Mesenchymal stem cell (in vitro differentiated cells and primary cell): ENCODE results near the gene INO80B.

Experiments
- DNase-seq: peaks from one replicate; pipeline ENCODE4 v3.0.0-alpha.2; 2013
- H2AFZ ChIP-seq: one replicate; pipeline ENCODE4 v1.6.1; 2013; ENCODE audit warnings: low read depth, mild to moderate bottlenecking, control low read depth, inconsistent platforms, low read length, moderate library complexity
- H2AK5ac ChIP-seq: 2 replicates; pipeline ENCODE4 v1.6.1; 2013; ENCODE audit warnings: low read length, moderate library complexity, mild to moderate bottlenecking, inconsistent platforms; ENCODE audit not compliant: severe bottlenecking
- H2BK120ac ChIP-seq: one replicate; pipeline ENCODE4 v1.6.1; 2013; ENCODE audit warnings: low read depth, mild to moderate bottlenecking, inconsistent platforms, low read length, moderate library complexity
- H2BK12ac ChIP-seq, 2 experiments: one replicate each; pipeline ENCODE4 v1.6.1; 2013; ENCODE audit warnings: inconsistent platforms in 2 of 2, low read length in 2 of 2, mild to moderate bottlenecking in 2 of 2, moderate library complexity in 2 of 2, control low read depth in 1 of 2
- H2BK15ac ChIP-seq: one replicate; pipeline ENCODE4 v1.6.1; 2013; ENCODE audit warnings: mild to moderate bottlenecking, low read depth, inconsistent platforms; ENCODE audit not compliant: poor library complexity, severe bottlenecking
- H2BK5ac ChIP-seq: 2 replicates; pipeline ENCODE4 v1.6.1; 2013; ENCODE audit warnings: low read depth, mild to moderate bottlenecking, low read length, control low read depth, inconsistent platforms; ENCODE audit not compliant: poor library complexity, severe bottlenecking
- H3K14ac ChIP-seq, 2 experiments: one replicate each; pipeline ENCODE4 v1.6.1; 2013; ENCODE audit warnings: inconsistent platforms in 2 of 2, low read length in 2 of 2, control low read depth in 1 of 2, mild to moderate bottlenecking in 1 of 2, moderate library complexity in 1 of 2
- H3K18ac ChIP-seq, 2 experiments: one replicate each; pipeline ENCODE4 v1.6.1; 2013; ENCODE audit warnings: inconsistent platforms in 2 of 2, low read length in 2 of 2, control low read depth in 1 of 2, low read depth in 1 of 2, mild to moderate bottlenecking in 1 of 2
- H3K23ac ChIP-seq, 2 experiments: one replicate each; pipeline ENCODE4 v1.6.1; 2013; ENCODE audit warnings: inconsistent platforms in 2 of 2, low read length in 2 of 2, mild to moderate bottlenecking in 2 of 2, moderate library complexity in 2 of 2, control low read depth in 1 of 2
- H3K27ac ChIP-seq: 2 replicates; pipeline ENCODE4 v1.5.1; 2013; ENCODE audit warnings: mild to moderate bottlenecking, moderate library complexity, low read length, control low read depth, inconsistent platforms; ENCODE audit not compliant: poor library complexity, severe bottlenecking
- H3K27me3 ChIP-seq, 2 experiments: 2 replicates each; pipeline versions ENCODE4 v1.6.1 to v1.7.0; 2013; ENCODE audit warnings: low read length in 2 of 2, mild to moderate bottlenecking in 2 of 2, moderate library complexity in 2 of 2, control low read depth in 1 of 2, inconsistent platforms in 1 of 2; ENCODE audit not compliant: control insufficient read depth in 1 of 2, insufficient read depth in 1 of 2
- H3K36me3 ChIP-seq, 2 experiments: 2 replicates each; pipeline versions ENCODE4 v1.6.1 to v1.7.0; 2013; ENCODE audit warnings: low read length in 2 of 2, control low read depth in 1 of 2, inconsistent platforms in 1 of 2, low read depth in 1 of 2, mild to moderate bottlenecking in 1 of 2; ENCODE audit not compliant: insufficient read depth in 2 of 2, control insufficient read depth in 1 of 2
- H3K4ac ChIP-seq, 2 experiments: one replicate each; pipeline ENCODE4 v1.6.1; 2013; ENCODE audit warnings: inconsistent platforms in 2 of 2, low read length in 2 of 2, mild to moderate bottlenecking in 2 of 2, moderate library complexity in 2 of 2, control low read depth in 1 of 2, low read depth in 1 of 2
- H3K4me1 ChIP-seq: 2 replicates; pipeline ENCODE4 v1.6.1; 2013; ENCODE audit warnings: low read depth, low read length, control low read depth; ENCODE audit not compliant: control insufficient read depth, insufficient read depth
- H3K4me2 ChIP-seq: 2 replicates; pipeline ENCODE4 v1.6.1; 2013; ENCODE audit warnings: low read length, mild to moderate bottlenecking, inconsistent platforms; ENCODE audit not compliant: poor library complexity, severe bottlenecking
- H3K4me3 ChIP-seq, 2 experiments: 2 replicates each; pipeline versions ENCODE4 v1.5.1 to v1.7.0; 2013; ENCODE audit warnings: low read length in 2 of 2, mild to moderate bottlenecking in 2 of 2, control low read depth in 1 of 2, low read depth in 1 of 2; ENCODE audit not compliant: insufficient read depth in 1 of 2
- H3K79me1 ChIP-seq: replicated peaks from 2 replicates; pipeline ENCODE4 v1.6.1; 2013; ENCODE audit warnings: mild to moderate bottlenecking, control low read depth, low read length, inconsistent platforms; ENCODE audit not compliant: poor library complexity, severe bottlenecking
- H3K9ac ChIP-seq: 2 replicates; pipeline ENCODE4 v1.7.0; 2013; ENCODE audit warnings: mild to moderate bottlenecking, low read length, moderate library complexity
- H3K9me3 ChIP-seq: 2 replicates; pipeline ENCODE4 v1.7.0; 2013; ENCODE audit warnings: mild to moderate bottlenecking, low read length; ENCODE audit not compliant: control insufficient read depth
- H4K8ac ChIP-seq: one replicate; pipeline ENCODE4 v1.6.1; 2013; ENCODE audit warnings: inconsistent platforms, mild to moderate bottlenecking, low read length, moderate library complexity
- H4K91ac ChIP-seq: one replicate; pipeline ENCODE4 v1.6.1; 2013; ENCODE audit warnings: mild to moderate bottlenecking, low read length, inconsistent platforms
- WGBS: methylation state at CpG from one replicate; pipeline ENCODE4 v1.1.7; 2013; ENCODE audit warnings: mixed read lengths; 5-methylcytosine and 5-hydroxymethylcytosine counted together

The INO80B gene

GRCh38 chr2:74417197-74417596 lies 37.7 kb upstream of the INO80B start:
- Histone ChIP-seq H4K91ac (no peak overlapping the region), H3K9ac (no peak overlapping the region), H2AFZ (no peak overlapping the region), H3K18ac (no peak overlapping the region), H2AK5ac (no peak overlapping the region), H4K8ac (no peak overlapping the region), H3K4me3 (no peak overlapping the region), H3K9me3 (no peaks in the 10 kb centered on the region), H3K4me2 (no peak overlapping the region), H3K4ac (no peak overlapping the region), H3K23ac (no peak overlapping the region), H2BK12ac (no peak overlapping the region), H3K27ac (no peak overlapping the region), H3K14ac (no peak overlapping the region), H3K4me1 (peaks cover 7% of the 10 kb centered on the region), H3K36me3 (peaks cover 0 to 4% of the 10 kb centered on the region in 2 experiments), H2BK120ac (no peak overlapping the region), H3K79me1 (no peaks in the 10 kb centered on the region), H2BK5ac (no peak overlapping the region), H2BK15ac (no peak overlapping the region), H3K27me3 (no peaks in the 10 kb centered on the region)
- DNase-seq, result no peak
- 66% methylated on average over 3 of the region's 3 CpGs for WGBS

- Histone ChIP-seq H4K8ac (no peak overlapping the region), H2AK5ac (no peak overlapping the region), H2BK15ac (no peak overlapping the region), H3K79me1 (no peaks in the 10 kb centered on the region), H2BK120ac (no peak overlapping the region), H3K4me2 (no peak overlapping the region), H3K18ac (no peak overlapping the region), H3K4me1 (peaks cover 8% of the 10 kb centered on the region), H3K9ac (no peak overlapping the region), H4K91ac (no peak overlapping the region), H3K4me3 (no peak overlapping the region), H3K36me3 (peaks cover 0 to 4% of the 10 kb centered on the region in 2 experiments), H3K23ac (no peak overlapping the region), H3K9me3 (no peaks in the 10 kb centered on the region), H3K27me3 (no peaks in the 10 kb centered on the region), H2AFZ (no peak overlapping the region), H3K14ac (no peak overlapping the region), H2BK12ac (no peak overlapping the region), H3K4ac (no peak overlapping the region), H3K27ac (no peak overlapping the region), H2BK5ac (no peak overlapping the region)
- WGBS, result 82% methylated on average over 5 of the region's 6 CpGs
- no peak for DNase-seq
Observed at GRCh38 chr2:74417763-74418162, 37.1 kb upstream of the INO80B start.

GRCh38 chr2:74418312-74418711 lies 36.6 kb upstream of the INO80B start:
- Histone ChIP-seq H3K23ac (no peak overlapping the region), H3K14ac (no peak overlapping the region), H3K36me3 (peaks cover 0 to 4% of the 10 kb centered on the region in 2 experiments), H3K4me2 (no peak overlapping the region), H2AFZ (no peak overlapping the region), H3K79me1 (no peaks in the 10 kb centered on the region), H2AK5ac (no peak overlapping the region), H3K9me3 (no peaks in the 10 kb centered on the region), H3K18ac (no peak overlapping the region), H4K8ac (no peak overlapping the region), H2BK120ac (no peak overlapping the region), H3K4ac (no peak overlapping the region), H2BK12ac (no peak overlapping the region), H3K4me1 (peaks cover 8% of the 10 kb centered on the region), H3K27me3 (no peaks in the 10 kb centered on the region), H3K27ac (no peak overlapping the region), H4K91ac (no peak overlapping the region), H2BK15ac (no peak overlapping the region), H3K4me3 (no peak overlapping the region), H3K9ac (no peak overlapping the region), H2BK5ac (no peak overlapping the region)
- DNase-seq, result no peak
- WGBS, result 89% methylated on average over 20 of the region's 27 CpGs

- H3K27ac ChIP-seq, result no peak overlapping the region
- no peak overlapping the region for H3K4me3 ChIP-seq
- no peaks in the 10 kb centered on the region for H3K9me3 ChIP-seq
- H4K8ac ChIP-seq, result no peak overlapping the region
- peaks cover 8% of the 10 kb centered on the region for H3K4me1 ChIP-seq
- H3K27me3 ChIP-seq, result no peaks in the 10 kb centered on the region
- no peak for DNase-seq
- no peak overlapping the region for H4K91ac ChIP-seq
- WGBS, result no CpG with 5 or more reads among the region's 1 CpG
- H3K36me3 ChIP-seq, result peaks cover 0 to 4% of the 10 kb centered on the region in 2 experiments
- no peak overlapping the region for H3K9ac ChIP-seq
- H3K18ac ChIP-seq, result no peak overlapping the region
- H2BK12ac ChIP-seq, result no peak overlapping the region
- H2AK5ac ChIP-seq, result no peak overlapping the region
- H2BK15ac ChIP-seq, result no peak overlapping the region
- H3K79me1 ChIP-seq, result no peaks in the 10 kb centered on the region
- no peak overlapping the region for H2BK5ac ChIP-seq
- no peak overlapping the region for H2BK120ac ChIP-seq
- no peak overlapping the region for H3K4me2 ChIP-seq
- H2AFZ ChIP-seq, result no peak overlapping the region
- no peak overlapping the region for H3K4ac ChIP-seq
- no peak overlapping the region for H3K23ac ChIP-seq
- no peak overlapping the region for H3K14ac ChIP-seq
Observed at GRCh38 chr2:74419345-74419744, 35.5 kb upstream of the INO80B start.
